OCI-LY7 (cell line): ENCODE results near the gene MYO18B. TPM values are rescaled to one million over a fixed set of nuclear protein-coding genes. Genes with fewer than 3 reads are reported as not detected.

Experiments
- BruUV-seq: library from RNA; stranded (reverse); fragments of 400-500 nt; replicated peaks from 2 replicates; lab custom pipeline; 2021; lab: Mats Ljungman, UMichigan
- CTCF ChIA-PET: fragments of 300-600 bp; sonication (Branson Sonifier 250); formaldehyde crosslinking; loops from one replicate; lab custom pipeline; 2022; ENCODE audit warnings: antibody characterized with exemption; ENCODE audit not compliant: unreplicated experiment; lab: Charles Lee
- POLR2A ChIA-PET: fragments of 300-600 bp; sonication (Branson Sonifier 250); formaldehyde crosslinking; loops from one replicate; lab custom pipeline; 2022; ENCODE audit warnings: antibody characterized with exemption; lab: Charles Lee
- DNase-seq: peaks from one replicate; pipeline ENCODE4 v3.0.0-alpha.2; 2015; ENCODE audit warnings: low spot score
- H2AFZ ChIP-seq: fragments of 200-600 bp; sonication (generic), shearing (Covaris generic); 2 replicates; pipeline ENCODE4 v1.6.1; 2014; ENCODE audit warnings: mild to moderate bottlenecking, antibody characterized with exemption, low read length, moderate library complexity
- H3K27ac ChIP-seq: fragments of 200-600 bp; sonication (generic); 2 replicates; pipeline ENCODE4 v1.5.1; 2014; ENCODE audit warnings: mixed run types, low read depth, mild to moderate bottlenecking, moderate library complexity, low read length, inconsistent platforms; ENCODE audit not compliant: poor library complexity, severe bottlenecking
- H3K36me3 ChIP-seq: fragments of 200-600 bp; sonication (generic); 2 replicates; pipeline ENCODE4 v1.6.1; 2014; ENCODE audit warnings: mild to moderate bottlenecking, antibody characterized with exemption, low read length, moderate library complexity, mixed read lengths; ENCODE audit not compliant: insufficient read depth
- H3K4me1 ChIP-seq: fragments of 200-600 bp; sonication (generic); 2 replicates; pipeline ENCODE4 v1.5.1; 2014; ENCODE audit warnings: mild to moderate bottlenecking, low read length; ENCODE audit not compliant: insufficient read depth, poor library complexity, severe bottlenecking
- H3K4me2 ChIP-seq: fragments of 200-600 bp; sonication (generic); 2 replicates; pipeline ENCODE4 v1.6.1; 2014; ENCODE audit warnings: mild to moderate bottlenecking, low read length
- H3K4me3 ChIP-seq: fragments of 200-600 bp; sonication (generic); 2 replicates; pipeline ENCODE4 v1.5.1; 2014; ENCODE audit warnings: mild to moderate bottlenecking, low read depth, low read length; ENCODE audit not compliant: poor library complexity, severe bottlenecking
- H3K79me2 ChIP-seq: fragments of 200-600 bp; sonication (generic); 2 replicates; pipeline ENCODE4 v1.6.1; 2016; ENCODE audit warnings: low read depth, mild to moderate bottlenecking, low read length, moderate library complexity, mixed read lengths; ENCODE audit not compliant: insufficient read depth
- H3K9me2 ChIP-seq: fragments of 200-600 bp; sonication (generic); 2 replicates; pipeline ENCODE4 v1.6.1; 2016; ENCODE audit warnings: mild to moderate bottlenecking, low read length, mixed read lengths; ENCODE audit not compliant: insufficient read depth
- H3K9me3 ChIP-seq: fragments of 200-600 bp; sonication (generic); 2 replicates; pipeline ENCODE4 v1.6.1; 2014; ENCODE audit warnings: mild to moderate bottlenecking, mixed run types, low read length, mixed read lengths
- H4K20me1 ChIP-seq: fragments of 200-600 bp; sonication (generic); 2 replicates; pipeline ENCODE4 v1.6.1; 2014; ENCODE audit warnings: mild to moderate bottlenecking, antibody characterized with exemption, low read length, moderate library complexity, mixed read lengths; ENCODE audit not compliant: insufficient read depth
- EZH2phosphoT487 ChIP-seq: fragments of 200-600 bp; sonication (generic); IDR thresholded peaks from 2 replicates; pipeline ENCODE4 v1.6.1; 2018; ENCODE audit warnings: low read depth, borderline replicate concordance, mild to moderate bottlenecking, mixed run types, antibody characterized with exemption, low read length, moderate library complexity, mixed read lengths
- intact Hi-C: fragments of 100-400 bp; cut with micrococcal nuclease; formaldehyde crosslinking; loops from one replicate; pipeline ENCODE4 v1.10.0; 2022; ENCODE audit not compliant: unreplicated experiment
- total RNA-seq, 2 experiments: library from RNA; depleted of rRNA in 1 of 2; stranded (reverse); fragments of >200 nt in 1 of 2; shearing (Covaris generic) in 1 of 2; gene quantifications; 2 replicates each; pipeline ENCODE4 v1.2.3, GENCODE V29; 2014 to 2022
- TF ChIP-seq, protein P1 (sequence below): fragments of 200-600 bp; sonication (generic); conservative IDR thresholded peaks from 2 replicates; pipeline ENCODE4 v1.5.1; 2014; ENCODE audit warnings: mild to moderate bottlenecking, antibody characterized with exemption, low read length, moderate library complexity, mixed read lengths

MYO18B gene
- total RNA-seq, 2 experiments from 2014 or later: not detected

DNA sequence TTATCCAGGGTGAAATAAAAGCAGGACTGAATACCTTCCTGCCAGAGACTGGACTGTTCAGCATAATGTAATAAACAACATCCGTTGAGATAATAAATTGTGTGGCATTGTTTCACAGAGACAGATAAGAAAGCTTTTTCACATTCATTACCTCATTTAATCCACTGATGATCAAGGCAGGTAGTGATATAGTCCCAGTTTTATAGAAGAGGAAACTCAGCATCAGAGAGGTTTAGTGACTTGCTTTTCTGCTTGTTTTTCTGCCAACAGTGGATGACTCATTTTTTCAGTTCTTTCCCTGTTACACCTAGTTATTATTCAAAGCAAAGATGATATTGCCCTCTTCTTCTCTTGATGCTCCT lies 4.0 kb downstream of the MYO18B start:
- no TSS peak for BruUV-seq
- no peak overlapping the region for H3K27ac ChIP-seq
- POLR2A ChIA-PET: no interaction called here
- no peaks in the 10 kb centered on the region for H3K4me1 ChIP-seq
- no peak overlapping the region for H3K4me3 ChIP-seq
- TF ChIP-seq, protein P1, sequence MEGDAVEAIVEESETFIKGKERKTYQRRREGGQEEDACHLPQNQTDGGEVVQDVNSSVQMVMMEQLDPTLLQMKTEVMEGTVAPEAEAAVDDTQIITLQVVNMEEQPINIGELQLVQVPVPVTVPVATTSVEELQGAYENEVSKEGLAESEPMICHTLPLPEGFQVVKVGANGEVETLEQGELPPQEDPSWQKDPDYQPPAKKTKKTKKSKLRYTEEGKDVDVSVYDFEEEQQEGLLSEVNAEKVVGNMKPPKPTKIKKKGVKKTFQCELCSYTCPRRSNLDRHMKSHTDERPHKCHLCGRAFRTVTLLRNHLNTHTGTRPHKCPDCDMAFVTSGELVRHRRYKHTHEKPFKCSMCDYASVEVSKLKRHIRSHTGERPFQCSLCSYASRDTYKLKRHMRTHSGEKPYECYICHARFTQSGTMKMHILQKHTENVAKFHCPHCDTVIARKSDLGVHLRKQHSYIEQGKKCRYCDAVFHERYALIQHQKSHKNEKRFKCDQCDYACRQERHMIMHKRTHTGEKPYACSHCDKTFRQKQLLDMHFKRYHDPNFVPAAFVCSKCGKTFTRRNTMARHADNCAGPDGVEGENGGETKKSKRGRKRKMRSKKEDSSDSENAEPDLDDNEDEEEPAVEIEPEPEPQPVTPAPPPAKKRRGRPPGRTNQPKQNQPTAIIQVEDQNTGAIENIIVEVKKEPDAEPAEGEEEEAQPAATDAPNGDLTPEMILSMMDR: no peak
- no peak for TF ChIP-seq EZH2phosphoT487
- CTCF ChIA-PET: no interaction called here
- no peaks in the 10 kb centered on the region for H3K9me3 ChIP-seq
- no peaks in the 10 kb centered on the region for H4K20me1 ChIP-seq
- no peaks in the 10 kb centered on the region for H3K9me2 ChIP-seq
- no peaks in the 10 kb centered on the region for H3K36me3 ChIP-seq
- H2AFZ ChIP-seq: no peak overlapping the region
- intact Hi-C loops: no loop called here
- no peak overlapping the region for H3K4me2 ChIP-seq
- H3K79me2 ChIP-seq: no peaks in the 10 kb centered on the region
- DNase-seq: no peak

DNA sequence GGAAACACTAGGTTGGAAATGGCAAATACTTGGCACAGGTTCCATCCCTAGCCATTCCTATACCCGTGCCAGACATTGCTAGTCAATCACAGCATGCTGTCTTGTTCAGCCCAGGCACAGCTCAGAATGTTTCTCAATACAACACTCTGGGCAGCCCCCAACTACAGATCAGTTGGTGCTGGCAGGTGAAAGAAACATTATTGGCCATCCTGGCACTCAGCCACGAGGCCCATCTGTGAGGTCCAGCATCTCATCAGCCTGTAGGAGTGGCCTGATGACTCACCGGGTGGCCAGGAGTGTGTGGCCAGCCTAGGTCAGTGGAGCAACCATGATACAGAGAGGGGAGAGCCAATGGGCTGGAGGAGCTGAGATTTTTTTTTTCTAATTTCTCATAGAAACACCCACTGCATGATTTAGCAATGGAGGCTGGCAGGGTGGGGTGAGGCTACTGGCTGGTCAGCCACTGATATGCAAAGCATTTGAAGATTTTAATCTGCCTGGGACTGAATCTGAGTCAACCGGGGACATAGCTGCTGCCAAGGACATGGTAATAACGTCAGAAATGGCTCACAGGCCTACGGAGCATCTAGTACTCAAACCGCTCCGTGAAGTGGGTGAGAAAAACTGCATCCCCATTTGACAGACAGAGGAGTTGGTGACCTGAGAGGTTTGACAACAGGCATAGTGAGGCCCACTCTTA lies 5.4 kb downstream of the MYO18B start:
- no peaks in the 10 kb centered on the region for H4K20me1 ChIP-seq

DNA sequence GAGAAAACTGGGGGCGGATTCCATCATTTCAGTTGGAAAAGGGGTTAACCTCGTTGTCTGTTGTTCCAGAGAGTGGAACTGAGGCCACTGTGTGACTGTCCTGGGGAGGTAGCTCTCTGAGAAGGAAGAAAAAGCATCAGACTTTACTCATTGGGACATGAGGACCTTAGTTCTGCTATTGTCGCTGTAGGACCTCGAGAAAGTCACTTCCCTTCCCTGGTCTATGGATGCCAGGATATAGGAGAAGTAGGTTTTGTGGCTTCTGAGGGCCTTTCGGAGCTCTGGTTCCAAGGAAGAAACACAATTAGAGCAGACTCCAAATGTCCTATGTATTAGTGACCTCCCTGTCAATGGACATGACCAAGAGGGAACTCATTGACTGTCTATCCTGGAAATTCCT lies 6.2 kb downstream of the MYO18B start:
- H3K79me2 ChIP-seq: no peaks in the 10 kb centered on the region
- no TSS peak for BruUV-seq
- no peaks in the 10 kb centered on the region for H3K9me2 ChIP-seq
- no peaks in the 10 kb centered on the region for H3K4me1 ChIP-seq
- TF ChIP-seq, protein P1: no peak
- no peak for TF ChIP-seq EZH2phosphoT487
- ChIA-PET POLR2A (no interaction called here), CTCF (no interaction called here)
- H3K4me3 ChIP-seq: no peak overlapping the region
- no peak for DNase-seq
- no peak overlapping the region for H2AFZ ChIP-seq
- H3K36me3 ChIP-seq: no peaks in the 10 kb centered on the region
- intact Hi-C loops: no loop called here
- no peak overlapping the region for H3K4me2 ChIP-seq
- H4K20me1 ChIP-seq: no peaks in the 10 kb centered on the region
- no peaks in the 10 kb centered on the region for H3K9me3 ChIP-seq
- no peak overlapping the region for H3K27ac ChIP-seq

More for the DNA sequence above, 5.4 kb downstream of the MYO18B start:
- H3K9me2 ChIP-seq: no peaks in the 10 kb centered on the region
- no peaks in the 10 kb centered on the region for H3K36me3 ChIP-seq
- H3K27ac ChIP-seq: no peak overlapping the region
- H3K4me3 ChIP-seq: no peak overlapping the region
- POLR2A ChIA-PET: no interaction called here
- H3K4me1 ChIP-seq: no peaks in the 10 kb centered on the region
- no peak for TF ChIP-seq EZH2phosphoT487
- TF ChIP-seq, protein P1: no peak
- BruUV-seq: no TSS peak
- H3K4me2 ChIP-seq: no peak overlapping the region
- CTCF ChIA-PET: no interaction called here
- no peaks in the 10 kb centered on the region for H3K79me2 ChIP-seq
- no peak overlapping the region for H2AFZ ChIP-seq
- intact Hi-C loops: no loop called here
- DNase-seq: no peak
- no peaks in the 10 kb centered on the region for H3K9me3 ChIP-seq
